HFF-Myc (cell line): ENCODE data around the gene CWH43.
"Not testable (repeated sequence)": the region's sequence is repeated elsewhere in the genome, so short reads cannot be mapped to it uniquely, and the experiment has no call there.

Experiments used
- DNase-seq: peaks from one replicate; pipeline ENCODE4 v3.0.0-alpha.2; 2011; ENCODE audit warnings: low read depth; ENCODE audit errors: extremely low read depth
- H3K4me3 ChIP-seq: replicated peaks from 2 replicates; pipeline ENCODE4 v1.5.1; 2011; ENCODE audit warnings: low read depth, mild to moderate bottlenecking, control low read depth, low read length
- TF ChIP-seq, protein P1 (sequence below): IDR thresholded peaks from 2 replicates; pipeline ENCODE4 v1.5.1; 2012; ENCODE audit warnings: mild to moderate bottlenecking, low read depth, low read length, control low read depth; ENCODE audit errors: missing control alignments

The CWH43 gene

DNA sequence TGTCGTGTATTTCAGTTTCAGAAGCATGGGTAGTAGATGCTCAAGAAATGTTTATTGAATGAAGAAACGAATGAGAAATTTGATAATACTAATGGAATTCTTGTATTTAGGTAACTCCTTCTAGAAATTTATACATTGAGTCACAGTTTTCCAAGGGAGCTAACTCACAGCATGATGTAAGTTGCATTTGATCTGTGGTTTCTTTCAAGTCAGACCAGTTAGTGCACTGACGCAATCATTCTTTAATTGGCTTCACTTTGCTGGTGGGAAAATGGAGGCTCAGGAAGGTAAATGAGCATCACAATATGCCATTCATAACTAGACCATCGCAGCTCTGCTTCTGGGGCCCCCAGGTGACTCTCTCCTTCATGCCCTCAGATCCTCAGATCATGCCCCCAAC is 17.3 kb upstream of the CWH43 start:
- DNase-seq = no peak
- no peak overlapping the region for H3K4me3 ChIP-seq
- TF ChIP-seq, protein P1, sequence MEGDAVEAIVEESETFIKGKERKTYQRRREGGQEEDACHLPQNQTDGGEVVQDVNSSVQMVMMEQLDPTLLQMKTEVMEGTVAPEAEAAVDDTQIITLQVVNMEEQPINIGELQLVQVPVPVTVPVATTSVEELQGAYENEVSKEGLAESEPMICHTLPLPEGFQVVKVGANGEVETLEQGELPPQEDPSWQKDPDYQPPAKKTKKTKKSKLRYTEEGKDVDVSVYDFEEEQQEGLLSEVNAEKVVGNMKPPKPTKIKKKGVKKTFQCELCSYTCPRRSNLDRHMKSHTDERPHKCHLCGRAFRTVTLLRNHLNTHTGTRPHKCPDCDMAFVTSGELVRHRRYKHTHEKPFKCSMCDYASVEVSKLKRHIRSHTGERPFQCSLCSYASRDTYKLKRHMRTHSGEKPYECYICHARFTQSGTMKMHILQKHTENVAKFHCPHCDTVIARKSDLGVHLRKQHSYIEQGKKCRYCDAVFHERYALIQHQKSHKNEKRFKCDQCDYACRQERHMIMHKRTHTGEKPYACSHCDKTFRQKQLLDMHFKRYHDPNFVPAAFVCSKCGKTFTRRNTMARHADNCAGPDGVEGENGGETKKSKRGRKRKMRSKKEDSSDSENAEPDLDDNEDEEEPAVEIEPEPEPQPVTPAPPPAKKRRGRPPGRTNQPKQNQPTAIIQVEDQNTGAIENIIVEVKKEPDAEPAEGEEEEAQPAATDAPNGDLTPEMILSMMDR = no peak

DNA sequence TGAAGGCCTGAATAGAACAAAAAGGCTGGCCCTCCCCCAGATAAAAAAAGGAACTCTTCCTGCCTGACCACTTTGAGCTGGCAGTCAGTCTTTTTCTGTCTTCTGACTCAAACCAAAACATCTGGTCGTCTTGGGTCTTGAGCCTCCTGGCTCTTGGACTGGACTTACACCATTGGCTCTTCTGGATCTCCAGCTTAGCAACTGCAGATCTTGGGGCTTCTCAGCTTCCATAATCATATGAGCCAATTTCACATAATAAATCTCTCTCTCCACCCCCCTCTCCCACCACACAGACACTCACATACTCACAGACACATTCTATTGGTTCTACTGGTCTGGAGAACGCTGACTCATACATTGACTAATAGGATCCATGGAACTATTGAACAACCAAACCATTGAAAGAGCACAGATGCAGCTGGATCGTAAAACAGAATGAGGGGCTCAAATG is 15.6 kb upstream of the CWH43 start:
- DNase-seq = peak; percentile 52
- TF ChIP-seq, protein P1 = no peak
- no peak overlapping the region for H3K4me3 ChIP-seq

DNA sequence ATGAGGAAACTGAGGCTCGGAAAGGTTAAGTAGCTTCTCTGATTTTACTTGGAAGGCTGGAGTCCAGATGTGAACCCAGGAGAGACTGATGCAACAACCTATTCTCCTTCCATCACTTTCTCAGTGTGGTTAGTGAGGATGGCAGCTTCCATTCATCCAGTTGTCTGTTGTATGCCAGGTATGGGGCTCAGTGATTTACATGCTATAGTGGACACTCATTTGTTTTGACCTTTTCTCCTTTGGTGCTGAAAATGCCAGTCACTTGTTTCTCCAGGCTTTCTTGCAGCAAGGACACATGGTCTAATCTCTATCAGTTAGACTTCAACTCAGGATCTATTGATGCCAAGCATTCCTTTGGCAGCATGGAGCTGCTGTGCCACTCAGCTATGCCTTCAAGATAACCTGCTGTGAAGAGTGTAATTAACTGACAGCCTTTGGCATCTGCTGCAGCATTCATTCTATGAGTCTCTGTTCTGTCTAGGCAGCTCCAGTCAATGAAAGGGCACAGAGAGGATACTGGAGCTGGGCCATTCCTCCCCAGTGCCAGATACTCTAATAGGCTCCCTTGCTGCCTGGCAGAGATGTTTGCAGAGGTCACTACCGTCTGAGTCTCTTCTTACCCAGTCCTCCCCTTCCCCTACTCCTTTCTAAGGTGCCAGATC is 11.0 kb upstream of the CWH43 start:
- no peak for DNase-seq
- TF ChIP-seq, protein P1 = no peak
- no peak overlapping the region for H3K4me3 ChIP-seq

DNA sequence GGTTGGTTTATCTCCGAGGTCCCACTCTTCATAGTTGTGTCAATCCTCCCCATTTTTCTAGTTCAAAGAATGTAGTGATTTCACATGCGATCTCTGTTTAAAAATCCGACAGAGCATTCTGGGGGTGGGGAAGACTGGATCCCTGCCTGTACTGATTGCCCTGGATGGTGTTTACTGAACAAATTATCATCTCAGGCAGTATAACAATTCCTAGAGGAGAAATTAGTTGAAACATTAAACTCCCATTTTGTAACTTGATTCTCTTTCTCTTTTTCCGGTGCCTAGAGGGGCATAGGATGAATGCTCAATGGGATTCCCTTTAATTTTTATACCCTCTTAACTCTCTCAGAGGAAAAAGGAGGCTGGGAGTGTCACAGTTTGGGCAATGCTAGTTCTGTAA is 10.0 kb upstream of the CWH43 start:
- no peak for DNase-seq
- TF ChIP-seq, protein P1 = no peak
- no peak overlapping the region for H3K4me3 ChIP-seq

DNA sequence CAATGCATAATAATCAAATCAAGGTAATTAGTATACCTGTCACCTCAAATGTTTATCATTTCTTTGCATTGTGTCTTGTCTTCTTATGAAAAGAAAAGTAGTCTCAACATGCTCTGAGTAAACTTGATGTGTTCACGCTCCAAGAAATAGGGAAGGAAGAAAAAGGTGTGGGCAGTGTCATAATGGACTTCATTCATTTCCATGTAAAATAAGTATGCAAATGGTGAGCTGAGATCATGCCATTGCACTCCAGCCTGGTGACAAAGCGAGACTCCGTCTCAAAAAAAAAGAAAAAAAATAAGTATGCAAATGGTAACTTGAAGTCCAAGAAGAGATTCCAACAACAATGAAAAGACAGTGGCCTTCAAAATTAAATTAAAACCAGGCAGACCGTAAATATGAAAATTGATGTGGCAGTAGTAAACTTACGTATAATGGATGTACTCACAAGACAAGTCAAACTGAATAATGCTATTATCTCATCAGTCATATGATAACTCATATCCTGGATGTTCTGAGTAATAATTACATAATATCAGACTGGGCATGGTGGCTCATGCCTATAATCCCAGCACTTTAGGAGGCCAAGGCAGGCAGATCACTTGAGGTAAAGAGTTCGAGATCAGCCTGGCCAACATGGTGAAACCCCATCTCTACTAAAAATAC is 6.0 kb upstream of the CWH43 start:
- TF ChIP-seq, protein P1 = no peak
- H3K4me3 ChIP-seq = no peak overlapping the region
- no peak for DNase-seq

DNA sequence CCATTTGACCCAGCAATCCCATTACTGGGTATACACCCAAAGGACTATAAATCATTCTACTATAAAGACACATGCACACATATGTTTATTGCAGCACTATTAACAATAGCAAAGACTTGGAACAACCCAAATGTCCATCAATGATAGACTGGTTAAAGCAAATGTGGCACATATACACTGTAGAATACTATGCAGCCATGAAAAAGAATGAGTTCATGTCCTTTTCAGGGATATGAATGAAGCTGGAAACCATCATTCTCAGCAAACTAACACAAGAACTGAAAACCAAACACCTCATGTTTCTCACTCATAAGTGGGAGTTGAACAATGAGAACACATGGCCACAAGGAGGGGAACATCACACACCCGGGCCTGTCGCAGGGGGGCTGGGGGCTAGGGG is 2.1 kb upstream of the CWH43 start:
- not testable (repeated sequence) for H3K4me3 ChIP-seq, DNase-seq

DNA sequence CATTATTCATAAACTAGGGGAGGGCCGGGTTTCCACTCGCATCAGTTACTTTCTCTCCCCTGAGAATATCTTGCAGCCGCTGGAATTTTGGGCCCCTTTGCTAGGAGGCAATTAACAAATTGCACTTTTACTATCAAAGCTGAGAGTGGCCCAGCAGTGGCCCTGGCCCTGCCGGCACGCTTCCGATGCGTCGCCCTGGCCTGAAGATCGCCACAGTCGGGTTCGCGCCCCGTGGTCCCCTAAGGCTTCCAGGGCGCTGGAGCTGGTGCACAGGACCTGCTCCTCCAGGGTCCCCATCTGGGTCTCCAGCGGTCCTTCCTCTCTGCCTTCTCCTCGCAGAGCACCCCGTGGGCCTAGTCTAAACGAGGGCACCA is 486 bp upstream of the CWH43 start:
- no peak overlapping the region for H3K4me3 ChIP-seq
- no peak for DNase-seq
- TF ChIP-seq, protein P1 = no peak
